Liver (tissue), 9 donors: ENCODE data around the gene SYNGR1. TPM values are rescaled to one million over a fixed set of nuclear protein-coding genes. Genes with fewer than 3 reads are reported as not detected.

ENCODE experiments used
- DNase-seq: peaks from one replicate; pipeline ENCODE4 v3.0.0-alpha.2; 2017; ENCODE audit warnings: low spot score
- H3K27ac ChIP-seq, 2 donors: one replicate each; pipeline ENCODE4 v1.7.0; 2013; ENCODE audit warnings: inconsistent platforms in 2 of 2, low read length in 2 of 2, control low read depth in 1 of 2, low read depth in 1 of 2, mild to moderate bottlenecking in 1 of 2
- H3K27me3 ChIP-seq, 4 donors: one replicate each; pipeline versions ENCODE4 v1.6.1 to v1.7.0; 2013; ENCODE audit warnings: low read length in 3 of 4, inconsistent platforms in 1 of 4, mild to moderate bottlenecking in 1 of 4, moderate library complexity in 1 of 4; ENCODE audit not compliant: control insufficient read depth in 4 of 4, insufficient read depth in 4 of 4
- H3K36me3 ChIP-seq, 4 donors: one replicate each; pipeline versions ENCODE4 v1.6.1 to v1.7.0; 2013; ENCODE audit warnings: low read length in 3 of 4, mild to moderate bottlenecking in 3 of 4, low read depth in 1 of 4, moderate library complexity in 1 of 4; ENCODE audit not compliant: control insufficient read depth in 4 of 4, insufficient read depth in 3 of 4
- H3K4me1 ChIP-seq, 4 donors: one replicate each; pipeline versions ENCODE4 v1.6.1 to v1.7.0; 2013; ENCODE audit warnings: low read length in 3 of 4, mild to moderate bottlenecking in 3 of 4, moderate library complexity in 1 of 4; ENCODE audit not compliant: control insufficient read depth in 4 of 4, insufficient read depth in 4 of 4
- H3K4me3 ChIP-seq, 3 donors: one replicate each; pipeline versions ENCODE4 v1.6.1 to v1.7.0; 2013; ENCODE audit warnings: low read length in 3 of 3, control low read depth in 1 of 3, low read depth in 1 of 3, mild to moderate bottlenecking in 1 of 3
- H3K9ac ChIP-seq, 2 donors: one replicate each; pipeline ENCODE4 v1.7.0; 2013; ENCODE audit warnings: low read length in 2 of 2, mild to moderate bottlenecking in 2 of 2, moderate library complexity in 2 of 2, control low read depth in 1 of 2, low read depth in 1 of 2
- H3K9me3 ChIP-seq, 4 donors: one replicate each; pipeline versions ENCODE4 v1.6.1 to v1.7.0; 2013; ENCODE audit warnings: low read length in 3 of 4; ENCODE audit not compliant: control insufficient read depth in 4 of 4
- EGR1 ChIP-seq, 2 donors: IDR thresholded peaks; 2 replicates each; pipeline ENCODE4 v1.6.1; 2016 to 2018; ENCODE audit warnings: antibody characterized with exemption in 2 of 2, low read depth in 2 of 2
- FOXA1 ChIP-seq: IDR thresholded peaks from 2 replicates; pipeline ENCODE4 v1.6.1; 2016; ENCODE audit warnings: antibody characterized with exemption
- FOXA2 ChIP-seq: IDR thresholded peaks from 2 replicates; pipeline ENCODE4 v1.6.1; 2016; ENCODE audit warnings: antibody characterized with exemption
- HNF4A ChIP-seq, 2 donors: conservative IDR thresholded peaks; 2 replicates each; pipeline ENCODE4 v1.6.1; 2016; ENCODE audit warnings: antibody characterized with exemption in 2 of 2, mild to moderate bottlenecking in 2 of 2
- HNF4G ChIP-seq: IDR thresholded peaks from 2 replicates; pipeline ENCODE4 v1.6.1; 2016; ENCODE audit warnings: antibody characterized with exemption
- JUND ChIP-seq, 2 donors: IDR thresholded peaks; 2 replicates each; pipeline ENCODE4 v1.6.1; 2016; ENCODE audit warnings: antibody characterized with exemption in 2 of 2
- NR2F2 ChIP-seq: IDR thresholded peaks from 2 replicates; pipeline ENCODE4 v1.6.1; 2016; ENCODE audit warnings: antibody characterized with exemption
- RAD21 ChIP-seq, 2 donors: IDR thresholded peaks; 2 replicates each; pipeline ENCODE4 v1.6.1; 2016; ENCODE audit warnings: antibody characterized with exemption in 2 of 2, mild to moderate bottlenecking in 2 of 2
- RXRA ChIP-seq, 2 donors: IDR thresholded peaks; 2 replicates each; pipeline ENCODE4 v1.6.1; 2017 to 2018; ENCODE audit warnings: antibody characterized with exemption in 2 of 2, mild to moderate bottlenecking in 1 of 2
- SP1 ChIP-seq: IDR thresholded peaks from 2 replicates; pipeline ENCODE4 v1.6.1; 2018; ENCODE audit warnings: antibody characterized with exemption, mild to moderate bottlenecking
- TAF1 ChIP-seq: conservative IDR thresholded peaks from 2 replicates; pipeline ENCODE4 v1.6.1; 2016; ENCODE audit warnings: antibody characterized with exemption, mild to moderate bottlenecking
- YY1 ChIP-seq: IDR thresholded peaks from 2 replicates; pipeline ENCODE4 v1.6.1; 2016; ENCODE audit warnings: antibody characterized with exemption, mild to moderate bottlenecking
- WGBS: extraction: QIAGEN DNeasy Blood & Tissue Kit; methylation state at CpG from one replicate; pipeline ENCODE4 v1.1.7; 2013; 5-methylcytosine and 5-hydroxymethylcytosine counted together
- polyA plus RNA-seq, 2 donors: library from polyadenylated mRNA; stranded (reverse) in 1 of 2; unstranded in 1 of 2; fragments of 200-250 nt in 1 of 2; fragments of >200 nt in 1 of 2; fragmentation: Nextera tagmentation in 1 of 2; extraction: Ambion mirVana in 1 of 2; gene quantifications; one replicate each; pipeline versions ENCODE4 v1.2.1 to v1.2.3, GENCODE V29; 2013 to 2015
- total RNA-seq, 2 donors: library from RNA; depleted of rRNA; stranded (reverse); fragments of >200 nt; gene quantifications; one replicate each; pipeline ENCODE4 v1.2.3, GENCODE V29; 2014
- TF ChIP-seq, protein P1 (sequence below): IDR thresholded peaks from 2 replicates; pipeline ENCODE4 v1.6.1; 2016; ENCODE audit warnings: antibody characterized with exemption
- TF ChIP-seq, protein P2 (sequence below): IDR thresholded peaks from 2 replicates; pipeline ENCODE4 v1.6.1; 2016; ENCODE audit warnings: antibody characterized with exemption
- TF ChIP-seq, protein P3 (sequence below): IDR thresholded peaks from 2 replicates; pipeline ENCODE4 v1.6.1; 2016; ENCODE audit warnings: antibody characterized with exemption
- TF ChIP-seq, protein P4 (sequence below): fragments of 150-350 bp; IDR thresholded peaks from 2 replicates; pipeline ENCODE4 v1.5.1; 2017; ENCODE audit warnings: improper control_type of control experiment, low read depth, low read length; ENCODE audit not compliant: missing input control
- TF ChIP-seq, protein P5 (sequence below): IDR thresholded peaks from 2 replicates; pipeline ENCODE4 v1.6.1; 2016; ENCODE audit warnings: antibody characterized with exemption, mild to moderate bottlenecking
- donor health status: healthy.
- donor health status: healthy.
- donor health status: healthy.
- donor health status: healthy.
- donor health status: healthy.

SYNGR1 gene
- total and polyA plus RNA-seq, 4 donors = 1.8 to 21.9 (median 5.2) TPM

DNA sequence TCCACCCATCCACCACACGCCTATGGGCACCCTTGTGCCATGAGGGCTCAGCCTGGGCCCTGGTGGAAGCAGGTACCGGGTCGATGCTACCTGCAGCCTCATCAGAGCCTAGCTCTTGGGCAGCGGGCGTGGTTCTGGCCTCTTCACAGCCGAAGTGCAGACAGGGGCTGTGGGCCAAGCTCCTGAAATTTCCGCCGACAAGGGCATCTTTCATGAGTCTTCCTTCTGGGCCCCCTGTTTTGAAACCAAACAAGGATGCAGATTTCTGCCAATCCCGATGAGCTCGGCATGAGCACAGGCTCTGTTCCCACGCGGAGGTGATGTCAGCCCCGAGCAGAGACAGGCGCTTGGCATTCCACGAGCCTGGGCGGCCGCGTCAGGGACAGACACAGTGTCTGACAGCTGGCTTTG is 84.5 kb downstream of the SYNGR1 start:
- H3K27ac ChIP-seq = no peak overlapping the region
- TF ChIP-seq TAF1 = no peak
- no peak for TF ChIP-seq EGR1 (IDR thresholded peaks at IDR 0.05; ENCODE audit: low read depth in 2 of 2)
- no peak for TF ChIP-seq NR2F2
- TF ChIP-seq YY1 = no peak
- TF ChIP-seq, protein P1, sequence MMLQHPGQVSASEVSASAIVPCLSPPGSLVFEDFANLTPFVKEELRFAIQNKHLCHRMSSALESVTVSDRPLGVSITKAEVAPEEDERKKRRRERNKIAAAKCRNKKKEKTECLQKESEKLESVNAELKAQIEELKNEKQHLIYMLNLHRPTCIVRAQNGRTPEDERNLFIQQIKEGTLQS = no peak
- no peak for TF ChIP-seq HNF4A (conservative IDR thresholded peaks at IDR 0.05)
- no peak for TF ChIP-seq RAD21 (IDR thresholded peaks at IDR 0.05)
- TF ChIP-seq, protein P2, sequence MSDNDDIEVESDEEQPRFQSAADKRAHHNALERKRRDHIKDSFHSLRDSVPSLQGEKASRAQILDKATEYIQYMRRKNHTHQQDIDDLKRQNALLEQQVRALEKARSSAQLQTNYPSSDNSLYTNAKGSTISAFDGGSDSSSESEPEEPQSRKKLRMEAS = no peak
- TF ChIP-seq SP1 = no peak
- H3K4me1 ChIP-seq = peaks cover 3 to 7% (median 6%) of the 10 kb centered on the region in 4 donors
- no peak for DNase-seq
- no peak overlapping the region for H3K9ac ChIP-seq
- no peaks in the 10 kb centered on the region for H3K27me3 ChIP-seq
- no peaks in the 10 kb centered on the region for H3K9me3 ChIP-seq
- H3K4me3 ChIP-seq = no peak overlapping the region
- H3K36me3 ChIP-seq = peaks cover 6 to 26% (median 9%) of the 10 kb centered on the region in 4 donors
- WGBS = 91% methylated on average over 18 of the region's 18 CpGs

DNA sequence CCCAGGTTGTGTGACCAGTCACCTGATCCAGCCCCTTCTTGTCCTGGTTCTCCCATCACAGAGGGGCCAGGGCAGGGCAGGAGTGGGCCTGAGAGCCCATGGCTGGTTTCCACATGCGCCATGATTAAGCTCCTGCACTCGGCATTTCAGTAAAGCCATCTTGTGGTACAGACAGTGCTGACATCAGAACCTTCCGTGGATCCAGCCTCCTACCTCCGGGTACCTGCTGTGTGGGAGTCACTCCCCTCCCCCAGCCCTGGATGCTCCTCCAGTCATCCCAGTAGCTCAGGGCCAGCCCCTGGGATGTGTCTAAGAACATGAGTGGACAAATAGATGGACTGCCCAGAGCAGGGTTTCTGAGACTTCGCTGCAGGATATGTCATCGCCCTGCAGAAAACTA is 84.9 kb downstream of the SYNGR1 start:
- Histone ChIP-seq H3K27ac (no peak overlapping the region), H3K9ac (no peak overlapping the region), H3K27me3 (no peaks in the 10 kb centered on the region), H3K9me3 (no peaks in the 10 kb centered on the region), H3K36me3 (peaks cover 6 to 25% (median 8%) of the 10 kb centered on the region in 4 donors), H3K4me1 (peaks cover 3 to 7% (median 6%) of the 10 kb centered on the region in 4 donors), H3K4me3 (no peak overlapping the region)
- TF ChIP-seq, protein P3, sequence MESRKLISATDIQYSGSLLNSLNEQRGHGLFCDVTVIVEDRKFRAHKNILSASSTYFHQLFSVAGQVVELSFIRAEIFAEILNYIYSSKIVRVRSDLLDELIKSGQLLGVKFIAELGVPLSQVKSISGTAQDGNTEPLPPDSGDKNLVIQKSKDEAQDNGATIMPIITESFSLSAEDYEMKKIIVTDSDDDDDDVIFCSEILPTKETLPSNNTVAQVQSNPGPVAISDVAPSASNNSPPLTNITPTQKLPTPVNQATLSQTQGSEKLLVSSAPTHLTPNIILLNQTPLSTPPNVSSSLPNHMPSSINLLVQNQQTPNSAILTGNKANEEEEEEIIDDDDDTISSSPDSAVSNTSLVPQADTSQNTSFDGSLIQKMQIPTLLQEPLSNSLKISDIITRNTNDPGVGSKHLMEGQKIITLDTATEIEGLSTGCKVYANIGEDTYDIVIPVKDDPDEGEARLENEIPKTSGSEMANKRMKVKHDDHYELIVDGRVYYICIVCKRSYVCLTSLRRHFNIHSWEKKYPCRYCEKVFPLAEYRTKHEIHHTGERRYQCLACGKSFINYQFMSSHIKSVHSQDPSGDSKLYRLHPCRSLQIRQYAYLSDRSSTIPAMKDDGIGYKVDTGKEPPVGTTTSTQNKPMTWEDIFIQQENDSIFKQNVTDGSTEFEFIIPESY = no peak
- TF ChIP-seq YY1 (no peak), JUND (IDR thresholded peaks at IDR 0.05) (no peak), FOXA2 (no peak), RXRA (IDR thresholded peaks at IDR 0.05) (no peak), FOXA1 (no peak), HNF4A (conservative IDR thresholded peaks at IDR 0.05) (no peak), TAF1 (no peak), HNF4G (no peak), SP1 (no peak), RAD21 (IDR thresholded peaks at IDR 0.05) (no peak), NR2F2 (no peak), EGR1 (IDR thresholded peaks at IDR 0.05; ENCODE audit: low read depth in 2 of 2) (no peak)
- TF ChIP-seq, protein P4, sequence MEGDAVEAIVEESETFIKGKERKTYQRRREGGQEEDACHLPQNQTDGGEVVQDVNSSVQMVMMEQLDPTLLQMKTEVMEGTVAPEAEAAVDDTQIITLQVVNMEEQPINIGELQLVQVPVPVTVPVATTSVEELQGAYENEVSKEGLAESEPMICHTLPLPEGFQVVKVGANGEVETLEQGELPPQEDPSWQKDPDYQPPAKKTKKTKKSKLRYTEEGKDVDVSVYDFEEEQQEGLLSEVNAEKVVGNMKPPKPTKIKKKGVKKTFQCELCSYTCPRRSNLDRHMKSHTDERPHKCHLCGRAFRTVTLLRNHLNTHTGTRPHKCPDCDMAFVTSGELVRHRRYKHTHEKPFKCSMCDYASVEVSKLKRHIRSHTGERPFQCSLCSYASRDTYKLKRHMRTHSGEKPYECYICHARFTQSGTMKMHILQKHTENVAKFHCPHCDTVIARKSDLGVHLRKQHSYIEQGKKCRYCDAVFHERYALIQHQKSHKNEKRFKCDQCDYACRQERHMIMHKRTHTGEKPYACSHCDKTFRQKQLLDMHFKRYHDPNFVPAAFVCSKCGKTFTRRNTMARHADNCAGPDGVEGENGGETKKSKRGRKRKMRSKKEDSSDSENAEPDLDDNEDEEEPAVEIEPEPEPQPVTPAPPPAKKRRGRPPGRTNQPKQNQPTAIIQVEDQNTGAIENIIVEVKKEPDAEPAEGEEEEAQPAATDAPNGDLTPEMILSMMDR = no peak
- TF ChIP-seq, protein P1 = no peak
- TF ChIP-seq, protein P5, sequence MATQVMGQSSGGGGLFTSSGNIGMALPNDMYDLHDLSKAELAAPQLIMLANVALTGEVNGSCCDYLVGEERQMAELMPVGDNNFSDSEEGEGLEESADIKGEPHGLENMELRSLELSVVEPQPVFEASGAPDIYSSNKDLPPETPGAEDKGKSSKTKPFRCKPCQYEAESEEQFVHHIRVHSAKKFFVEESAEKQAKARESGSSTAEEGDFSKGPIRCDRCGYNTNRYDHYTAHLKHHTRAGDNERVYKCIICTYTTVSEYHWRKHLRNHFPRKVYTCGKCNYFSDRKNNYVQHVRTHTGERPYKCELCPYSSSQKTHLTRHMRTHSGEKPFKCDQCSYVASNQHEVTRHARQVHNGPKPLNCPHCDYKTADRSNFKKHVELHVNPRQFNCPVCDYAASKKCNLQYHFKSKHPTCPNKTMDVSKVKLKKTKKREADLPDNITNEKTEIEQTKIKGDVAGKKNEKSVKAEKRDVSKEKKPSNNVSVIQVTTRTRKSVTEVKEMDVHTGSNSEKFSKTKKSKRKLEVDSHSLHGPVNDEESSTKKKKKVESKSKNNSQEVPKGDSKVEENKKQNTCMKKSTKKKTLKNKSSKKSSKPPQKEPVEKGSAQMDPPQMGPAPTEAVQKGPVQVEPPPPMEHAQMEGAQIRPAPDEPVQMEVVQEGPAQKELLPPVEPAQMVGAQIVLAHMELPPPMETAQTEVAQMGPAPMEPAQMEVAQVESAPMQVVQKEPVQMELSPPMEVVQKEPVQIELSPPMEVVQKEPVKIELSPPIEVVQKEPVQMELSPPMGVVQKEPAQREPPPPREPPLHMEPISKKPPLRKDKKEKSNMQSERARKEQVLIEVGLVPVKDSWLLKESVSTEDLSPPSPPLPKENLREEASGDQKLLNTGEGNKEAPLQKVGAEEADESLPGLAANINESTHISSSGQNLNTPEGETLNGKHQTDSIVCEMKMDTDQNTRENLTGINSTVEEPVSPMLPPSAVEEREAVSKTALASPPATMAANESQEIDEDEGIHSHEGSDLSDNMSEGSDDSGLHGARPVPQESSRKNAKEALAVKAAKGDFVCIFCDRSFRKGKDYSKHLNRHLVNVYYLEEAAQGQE = no peak
- TF ChIP-seq, protein P2 = no peak
- WGBS = 82% methylated on average over 6 of the region's 6 CpGs
- DNase-seq = no peak
